ENCODE measurements around the gene THEMIS. TPM values are rescaled to one million over a fixed set of nuclear protein-coding genes. Genes with fewer than 3 reads are reported as not detected.
"Not testable (repeated sequence)": the region's sequence is repeated elsewhere in the genome, so short reads cannot be mapped to it uniquely, and the experiment has no call there.

Gene THEMIS
- total RNA-seq, 1 donor from 2014 or later = 0.37 TPM

DNA sequence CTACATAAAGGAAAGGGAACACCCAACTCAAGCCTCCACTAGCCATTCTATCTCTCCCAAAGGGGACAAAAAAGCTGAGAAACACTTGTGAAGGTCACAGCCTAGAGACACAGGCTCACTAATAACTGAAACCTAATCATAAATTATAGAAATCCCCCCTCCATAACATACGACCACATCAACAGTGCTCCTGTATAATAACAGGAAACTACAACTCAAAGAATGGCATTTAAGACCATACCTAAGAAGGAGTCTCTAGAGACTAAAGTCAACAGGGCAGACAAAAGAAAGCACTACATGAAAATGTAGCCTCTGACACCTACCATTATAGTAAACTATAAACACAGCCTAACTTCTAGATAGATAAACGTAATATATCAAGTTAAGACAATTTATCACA lies 82.7 kb downstream of the THEMIS start:
- no peak for ATAC-seq
- no peak for DNase-seq
- intact Hi-C loops (cut with micrococcal nuclease) = no loop called here

DNA sequence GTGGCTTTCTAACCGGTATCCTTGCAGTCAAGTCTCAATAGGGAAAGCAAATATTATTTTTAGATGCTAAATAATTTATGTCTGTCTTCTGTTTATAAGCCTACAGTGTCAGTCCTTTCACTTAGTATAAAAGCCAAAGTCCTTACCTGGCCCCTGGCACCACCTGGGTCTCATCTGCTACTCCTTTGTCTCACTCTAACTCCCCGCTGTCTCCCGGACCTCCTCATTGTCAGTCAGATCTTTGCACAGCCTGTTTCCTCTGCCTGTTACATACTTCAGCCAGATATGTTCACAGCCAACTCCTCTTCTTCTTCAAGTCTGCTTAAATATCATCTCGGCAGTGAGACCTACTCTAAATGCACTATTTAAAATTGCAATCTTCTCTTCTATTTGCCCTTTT lies 84.2 kb downstream of the THEMIS start:
- ATAC-seq (no peak), DNase-seq (no peak)
- intact Hi-C loops (cut with micrococcal nuclease) = no loop called here

DNA sequence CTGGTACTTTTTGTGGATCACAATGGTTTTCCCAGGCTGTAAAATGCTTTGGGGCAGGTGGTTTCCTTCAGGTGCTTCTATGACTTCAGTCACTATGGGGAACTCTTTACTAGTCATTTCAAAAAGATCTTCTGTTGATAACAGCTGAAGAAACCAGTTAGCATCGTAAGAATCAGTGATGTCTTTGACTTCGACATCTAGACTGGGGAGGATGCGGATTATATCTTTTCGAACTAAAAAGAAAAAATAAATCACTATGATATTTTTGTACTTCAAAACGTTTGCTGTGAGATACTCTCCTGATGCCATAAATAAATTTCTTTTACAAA lies 87.2 kb downstream of the THEMIS start:
- intact Hi-C loops (cut with micrococcal nuclease) = no loop called here
- DNase-seq = no peak
- ATAC-seq = no peak

DNA sequence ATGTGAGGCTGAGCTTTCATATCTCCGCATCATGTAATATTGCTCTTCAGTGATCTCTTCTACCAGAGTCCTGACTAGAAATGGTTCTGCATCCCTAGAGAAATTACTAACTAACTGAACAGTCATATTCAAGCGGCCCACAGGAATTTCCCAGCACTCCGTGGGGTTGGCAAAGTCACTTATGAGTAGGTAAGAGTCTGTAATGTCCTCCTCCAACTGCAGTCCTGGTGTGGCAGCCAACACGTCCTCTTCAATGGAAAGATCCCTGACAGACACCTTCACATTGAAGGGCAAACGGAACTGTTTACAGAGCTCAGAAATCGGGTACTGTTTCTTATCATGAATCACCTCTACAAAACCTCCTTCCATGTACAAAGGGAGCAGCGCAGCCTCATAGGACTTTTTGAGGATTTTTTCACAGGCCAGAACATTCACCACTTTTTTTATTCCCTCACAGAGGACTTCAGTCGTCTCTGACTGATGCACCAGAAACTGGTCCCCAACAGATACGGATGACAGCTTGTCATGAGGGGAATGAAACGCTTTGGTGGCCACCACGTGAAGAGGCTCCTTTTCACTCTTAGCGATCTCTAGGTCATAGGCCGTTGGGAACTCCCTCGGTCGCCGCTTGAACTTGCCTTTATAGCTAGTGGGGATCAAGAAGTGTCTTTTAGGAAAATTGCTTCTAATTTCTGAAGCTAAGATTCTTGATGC lies 87.7 kb downstream of the THEMIS start:
- intact Hi-C loops (cut with micrococcal nuclease) = no loop called here
- ATAC-seq = no peak
- DNase-seq = no peak

DNA sequence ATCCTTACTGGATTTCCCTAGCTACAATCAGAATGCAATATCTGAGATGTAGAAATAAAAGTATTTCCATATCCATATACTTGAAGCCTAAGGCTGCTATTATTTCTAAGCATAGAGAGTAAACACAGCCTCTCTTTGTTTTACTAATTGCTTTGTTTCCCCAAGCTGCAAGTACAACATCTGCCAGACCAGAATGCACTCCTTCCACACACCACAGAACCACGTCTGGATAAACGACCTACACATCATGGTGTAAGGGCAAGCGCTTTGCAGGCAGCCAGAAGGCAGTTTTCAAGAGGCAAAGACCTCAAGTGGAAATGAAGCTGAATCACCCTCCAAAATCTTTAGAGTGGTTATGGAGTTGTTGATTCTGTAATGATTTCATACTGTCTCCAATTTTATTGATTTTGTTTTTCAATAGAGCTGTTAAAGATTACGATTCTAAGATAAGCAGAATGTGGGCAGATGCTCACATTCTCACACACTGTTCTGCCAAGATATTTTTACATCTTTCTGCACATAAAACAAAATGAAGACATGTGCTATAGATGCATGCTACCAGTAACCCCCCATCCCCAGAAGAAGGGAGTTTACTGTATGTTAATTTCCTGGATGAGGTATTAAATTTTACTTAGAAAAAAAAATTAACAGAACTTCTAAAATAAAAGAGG lies 88.8 kb downstream of the THEMIS start:
- intact Hi-C loops (cut with micrococcal nuclease) = no loop called here
- DNase-seq (no peak), ATAC-seq (no peak)

DNA sequence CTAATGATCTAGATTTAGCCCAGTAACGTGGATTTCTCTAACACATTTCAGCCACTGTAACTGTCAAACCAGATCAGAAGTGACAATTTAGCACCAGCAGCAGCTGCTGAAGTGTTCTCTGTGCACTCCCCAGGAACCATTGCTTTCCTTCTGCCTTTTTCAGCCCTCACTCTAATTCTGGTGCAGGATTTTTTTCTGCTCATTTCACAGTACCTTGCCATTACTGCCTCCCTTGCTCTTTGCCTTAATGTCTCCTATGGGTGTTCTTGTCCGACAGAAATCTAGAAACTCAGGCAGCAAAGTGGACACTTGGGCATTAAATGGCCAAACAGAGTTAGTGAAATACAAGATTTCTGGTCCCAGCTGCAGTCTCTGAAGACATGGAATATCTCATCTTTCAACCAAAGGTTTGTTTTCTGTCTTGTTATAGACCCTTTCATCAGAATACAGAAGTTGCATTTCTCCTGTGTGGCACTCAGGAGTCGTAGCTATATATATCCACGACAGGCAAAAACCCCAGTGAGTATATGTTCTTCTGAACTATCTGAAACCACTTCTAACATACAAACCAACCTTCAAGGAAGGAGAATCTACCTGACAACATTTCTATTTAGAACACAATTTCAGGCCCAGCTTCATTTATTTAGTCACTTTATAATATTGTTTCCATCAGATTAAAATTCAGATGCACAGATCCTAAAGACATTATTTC lies 92.9 kb downstream of the THEMIS start:
- ATAC-seq = no peak
- intact Hi-C loops (cut with micrococcal nuclease) = no loop called here
- DNase-seq = no peak

DNA sequence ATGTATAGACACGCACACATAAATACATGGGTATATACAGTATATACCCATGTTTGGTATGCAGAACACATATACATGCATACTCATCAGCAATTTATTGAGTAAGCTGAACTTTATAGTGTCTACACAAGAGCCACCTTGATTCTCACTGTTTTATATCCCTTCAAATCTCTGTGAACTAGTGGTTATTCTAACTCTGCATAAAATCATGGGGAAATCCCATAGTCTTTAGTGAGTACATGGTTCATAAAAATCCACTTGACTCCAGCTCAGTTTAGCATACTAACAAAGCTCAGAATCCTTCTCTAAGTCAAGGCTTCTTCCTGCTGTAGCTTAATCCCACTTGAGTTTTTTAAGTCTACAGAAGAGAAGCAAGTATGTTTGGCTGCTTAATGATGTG lies 104.1 kb downstream of the THEMIS start:
- intact Hi-C loops (cut with micrococcal nuclease) = no loop called here
- no peak for ATAC-seq

DNA sequence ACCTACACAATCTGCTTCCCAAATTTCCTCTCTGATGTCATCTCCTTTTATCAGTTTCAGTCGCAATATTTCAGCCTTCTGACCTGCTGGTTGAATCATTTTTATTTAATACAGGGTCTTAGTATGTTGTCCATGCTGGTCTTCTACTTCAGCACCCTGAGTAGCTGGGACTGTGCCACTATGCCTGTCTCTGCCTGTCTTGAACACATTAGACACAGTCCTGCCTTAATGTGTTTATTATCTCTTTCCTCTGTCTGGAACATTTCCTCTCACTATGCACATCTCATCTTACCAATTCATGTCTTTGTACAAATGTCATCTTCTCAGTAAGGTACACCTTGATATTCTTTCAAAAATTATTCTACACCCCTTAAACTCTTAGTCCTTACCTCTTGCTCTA lies 106.5 kb downstream of the THEMIS start:
- ATAC-seq = no peak
- intact Hi-C loops (cut with micrococcal nuclease) = no loop called here
- DNase-seq = no peak

More for the DNA sequence above, 104.1 kb downstream of the THEMIS start:
- no peak for DNase-seq

DNA sequence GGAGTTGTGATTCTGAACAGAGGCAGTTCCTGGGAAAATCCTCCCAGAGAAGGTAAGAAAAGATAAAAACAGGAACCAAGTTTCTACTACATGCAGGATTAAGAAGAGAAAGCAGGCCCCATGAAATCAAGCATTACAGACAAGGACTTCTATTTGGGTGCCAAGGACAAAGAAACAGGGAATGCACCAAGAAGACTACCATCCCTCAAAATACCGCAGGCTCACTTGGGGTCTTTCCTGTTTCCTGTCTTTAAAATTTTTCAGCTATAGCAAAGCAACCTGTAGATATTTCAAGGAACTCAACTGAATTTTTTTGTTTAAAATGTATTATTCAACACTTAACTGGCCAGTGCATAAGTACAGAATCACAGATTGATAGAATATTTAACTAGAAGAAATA lies 107.5 kb downstream of the THEMIS start:
- ATAC-seq (no peak), DNase-seq (no peak)
- intact Hi-C loops (cut with micrococcal nuclease) = no loop called here

DNA sequence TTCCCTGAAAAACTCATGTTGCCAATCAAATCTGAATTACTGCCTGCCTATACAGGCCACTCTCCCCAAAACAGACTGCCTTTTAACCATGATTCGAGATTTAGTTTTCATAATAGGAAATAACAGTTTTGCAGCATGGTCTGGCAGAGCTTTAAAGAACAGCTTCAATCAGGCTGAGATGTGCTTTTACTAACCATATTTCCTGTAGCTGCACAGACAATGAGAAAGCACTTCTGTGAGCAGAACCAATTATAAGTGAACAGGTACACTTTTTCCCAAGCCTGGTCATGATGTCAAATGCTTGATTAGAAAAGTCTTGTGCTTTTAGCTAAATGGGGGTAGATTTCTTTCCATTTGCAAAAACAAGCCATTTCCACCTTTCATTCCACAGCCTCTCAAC lies 108.2 kb downstream of the THEMIS start:
- intact Hi-C loops (cut with micrococcal nuclease) = no loop called here
- DNase-seq (no peak), ATAC-seq (no peak)

DNA sequence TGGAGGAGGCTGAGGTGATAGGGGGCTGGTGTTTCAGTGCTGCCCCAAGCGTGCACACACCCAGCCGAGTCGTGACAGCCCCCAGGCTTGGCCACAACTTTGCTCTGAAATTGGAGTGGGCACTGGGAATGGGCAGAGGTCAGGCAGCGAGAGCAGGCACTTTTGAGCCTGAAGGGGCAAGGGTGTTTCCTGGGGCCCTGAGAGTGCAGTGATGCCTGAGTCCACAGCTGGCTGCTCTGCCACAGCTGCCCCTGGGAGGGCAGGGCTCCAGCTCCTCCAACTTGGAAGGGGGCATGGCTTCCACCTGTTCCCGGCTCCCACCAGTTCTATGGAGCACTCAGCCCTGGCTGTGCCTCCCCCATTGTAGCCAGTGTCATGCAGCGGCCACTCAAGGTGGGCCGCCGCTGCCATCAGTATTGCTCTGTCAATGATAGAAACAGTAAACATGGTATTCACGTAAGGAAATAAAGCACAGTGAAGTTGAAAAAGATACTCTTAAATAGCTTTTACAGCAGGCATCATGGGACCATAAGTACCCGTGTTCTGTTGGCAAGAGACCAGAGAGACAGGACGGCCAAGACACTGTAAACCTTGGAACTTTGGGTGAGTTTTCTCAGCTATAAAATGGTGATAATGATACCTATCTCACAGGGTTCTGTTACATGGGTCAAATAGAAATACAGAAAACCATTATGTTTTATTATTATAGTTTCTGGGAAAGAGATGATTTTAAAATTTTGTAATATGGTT lies 108.9 kb downstream of the THEMIS start:
- intact Hi-C loops (cut with micrococcal nuclease) = no loop called here

DNA sequence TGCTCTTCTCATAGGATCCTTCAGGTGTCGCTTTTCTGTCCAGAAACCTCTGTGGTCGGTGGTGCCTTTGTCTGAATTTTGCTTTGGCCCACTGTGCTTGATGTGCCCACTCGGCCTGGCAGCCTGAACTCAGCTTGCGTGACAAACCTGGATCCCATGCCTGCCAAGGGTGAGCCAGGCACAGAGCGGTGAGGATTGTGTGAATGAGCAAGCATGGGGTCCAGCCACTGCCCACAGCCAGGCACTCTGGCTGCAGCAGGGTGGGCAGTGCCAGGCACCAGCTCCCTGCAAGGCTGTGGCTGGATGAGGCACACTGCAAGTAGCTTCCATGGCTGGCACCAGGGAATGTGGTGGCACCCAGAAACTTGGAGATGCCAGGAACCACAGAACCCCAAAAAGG lies 110.3 kb downstream of the THEMIS start:
- DNase-seq = no peak
- no peak for ATAC-seq
- intact Hi-C loops (cut with micrococcal nuclease) = no loop called here

More for the DNA sequence above, 108.9 kb downstream of the THEMIS start:
- no peak for DNase-seq
- ATAC-seq = no peak

DNA sequence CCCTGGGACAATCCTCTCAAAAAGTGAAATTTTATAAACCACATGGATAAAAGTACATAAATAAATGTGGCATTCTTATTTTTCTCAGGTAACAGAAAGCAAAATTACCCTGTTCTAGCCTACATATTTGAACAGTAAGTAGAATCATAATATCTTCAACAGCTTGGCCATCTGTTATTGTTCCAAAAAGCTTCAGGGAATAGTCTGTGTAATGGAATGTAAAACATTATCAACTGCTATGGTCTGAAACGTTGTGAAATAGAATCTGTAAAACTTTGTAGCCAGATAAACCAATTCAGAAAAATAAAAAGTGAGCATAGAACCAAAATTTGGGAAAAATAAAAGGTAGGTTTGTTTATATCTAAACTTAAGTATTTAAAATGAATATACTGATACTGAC lies 114.7 kb downstream of the THEMIS start:
- intact Hi-C loops (cut with micrococcal nuclease) = no loop called here
- no peak for ATAC-seq
- no peak for DNase-seq

DNA sequence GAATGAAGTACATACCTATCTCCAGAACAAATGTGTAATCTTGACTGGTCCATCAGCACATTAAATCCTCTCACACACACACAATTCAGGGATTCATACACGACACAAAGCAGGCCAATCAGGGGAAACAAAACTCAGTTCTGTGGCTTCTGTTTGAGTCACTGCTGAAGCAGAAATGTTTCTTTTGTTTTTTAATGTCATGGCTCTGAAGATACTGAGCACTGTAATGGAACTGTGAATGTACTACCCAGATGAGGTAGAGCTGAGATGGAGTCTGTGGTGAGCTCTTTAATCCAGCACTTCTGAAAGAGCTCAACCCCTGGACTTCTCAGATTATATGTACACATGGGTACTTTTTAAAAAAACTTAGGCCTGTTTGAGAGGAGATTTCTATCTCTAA lies 116.4 kb downstream of the THEMIS start:
- no peak for ATAC-seq
- intact Hi-C loops (cut with micrococcal nuclease) = no loop called here
- DNase-seq = no peak

DNA sequence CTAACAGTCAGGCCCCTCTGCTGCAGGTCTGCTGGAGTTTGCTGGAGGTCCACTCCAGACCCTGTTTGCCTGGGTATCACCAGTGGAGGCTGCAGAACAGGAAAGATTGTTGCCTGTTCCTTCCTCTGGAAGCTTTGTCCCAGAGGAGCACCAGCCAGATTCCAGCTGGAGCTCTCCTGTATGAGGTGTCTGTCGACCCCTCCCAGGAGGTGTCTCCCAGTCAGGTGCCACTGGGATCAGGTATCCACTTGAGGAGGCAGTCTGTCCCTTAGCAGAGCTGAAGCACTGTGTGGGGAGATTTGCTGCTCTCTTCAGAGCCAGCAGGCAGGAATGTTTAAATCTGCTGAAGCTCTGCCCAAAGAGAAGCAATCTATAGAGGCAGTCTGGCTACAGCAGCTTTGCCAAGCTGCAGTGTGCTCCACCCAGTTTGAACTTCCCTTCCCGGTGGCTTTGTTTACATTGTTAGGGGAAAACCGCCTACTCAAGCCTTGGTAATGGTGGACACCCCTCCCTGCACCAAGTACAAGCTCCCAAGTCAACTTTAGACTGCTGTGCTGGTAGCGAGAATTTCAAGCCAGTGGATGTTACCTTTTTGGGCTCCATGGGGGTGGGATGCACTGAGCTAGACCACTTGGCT lies 119.1 kb downstream of the THEMIS start:
- DNase-seq; intact Hi-C loops (cut with micrococcal nuclease); ATAC-seq: not testable (repeated sequence)

DNA sequence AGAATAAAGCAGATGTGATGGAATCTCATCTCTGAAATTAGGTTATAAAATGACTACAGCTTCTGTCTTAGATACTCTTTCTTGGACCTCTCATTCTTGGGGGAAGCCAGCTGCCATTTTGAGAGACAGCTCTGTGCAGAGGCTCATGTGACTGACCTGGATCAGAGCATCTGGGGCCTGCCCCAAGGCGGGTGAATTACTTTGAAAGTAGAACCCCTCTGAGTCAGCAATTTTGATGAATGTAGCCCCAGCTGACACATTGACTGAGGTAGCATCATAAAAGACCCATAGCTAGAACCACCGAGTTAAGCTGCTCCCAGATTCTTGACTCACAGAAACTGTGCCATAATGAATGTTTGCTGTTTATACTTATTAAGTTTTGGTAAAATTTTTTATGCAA lies 124.5 kb downstream of the THEMIS start:
- DNase-seq (no peak), ATAC-seq (no peak)
- intact Hi-C loops (cut with micrococcal nuclease) = no loop called here

DNA sequence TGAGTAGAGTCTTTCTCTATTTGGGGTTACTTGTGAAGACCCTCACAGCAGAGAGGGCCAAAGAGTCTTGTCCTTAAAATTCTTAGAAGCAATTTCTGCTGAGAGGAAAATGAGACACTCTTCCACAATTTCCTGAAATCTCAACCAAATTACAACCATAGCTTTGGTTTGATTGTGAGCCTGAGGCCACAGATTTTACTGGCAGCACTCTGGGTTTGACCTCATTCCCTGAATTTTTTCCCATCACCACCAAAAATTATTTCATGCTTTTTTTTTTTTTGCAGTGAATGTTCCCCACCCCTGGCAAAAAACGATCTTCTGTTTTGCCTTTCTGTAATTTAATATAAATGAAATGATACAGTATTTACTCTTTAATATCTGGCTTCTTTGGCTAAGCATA lies 125.5 kb downstream of the THEMIS start:
- intact Hi-C loops (cut with micrococcal nuclease) = no loop called here
- no peak for ATAC-seq

DNA sequence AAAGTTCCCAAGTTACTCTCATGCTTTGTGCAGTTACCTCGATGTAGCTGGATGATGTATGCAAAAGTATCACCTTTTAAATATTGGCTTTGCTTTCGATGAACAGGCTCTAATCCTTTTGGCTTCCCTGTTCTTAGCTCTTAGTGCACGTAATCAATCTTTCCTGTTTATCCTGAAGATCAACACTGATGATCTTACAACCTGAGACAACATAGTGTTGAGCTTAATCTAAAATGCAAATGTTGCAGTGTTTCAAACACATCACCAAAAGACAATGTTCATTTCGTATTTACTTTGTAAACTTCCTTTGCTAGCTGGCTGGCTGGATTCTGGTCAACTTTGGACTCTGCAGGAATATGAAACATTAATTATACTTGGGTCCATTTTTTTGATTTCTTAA lies 132.1 kb downstream of the THEMIS start:
- intact Hi-C loops (cut with micrococcal nuclease) = no loop called here
- ATAC-seq = no peak
- DNase-seq = no peak

More for the DNA sequence above, 125.5 kb downstream of the THEMIS start:
- no peak for DNase-seq

DNA sequence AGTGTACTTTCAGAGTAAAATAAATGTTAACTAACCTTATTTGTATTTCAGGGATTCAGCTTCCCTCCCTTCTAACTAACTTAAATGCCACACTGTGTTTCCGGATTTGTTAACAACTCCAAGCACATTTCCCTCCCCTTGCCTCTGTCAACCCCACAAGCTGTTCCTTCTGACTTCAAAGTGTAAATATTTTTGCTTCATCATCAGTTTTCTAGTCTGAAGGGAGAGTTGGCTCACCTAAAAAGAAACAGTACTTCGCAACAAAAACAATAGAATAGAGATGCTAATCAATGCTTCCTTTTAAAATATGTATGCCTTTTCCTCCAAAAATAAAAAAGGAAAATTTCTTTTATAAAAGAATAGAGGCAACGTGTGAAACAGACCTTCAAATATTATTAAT lies 132.6 kb downstream of the THEMIS start:
- intact Hi-C loops (cut with micrococcal nuclease) = no loop called here
- ATAC-seq (no peak), DNase-seq (no peak)

DNA sequence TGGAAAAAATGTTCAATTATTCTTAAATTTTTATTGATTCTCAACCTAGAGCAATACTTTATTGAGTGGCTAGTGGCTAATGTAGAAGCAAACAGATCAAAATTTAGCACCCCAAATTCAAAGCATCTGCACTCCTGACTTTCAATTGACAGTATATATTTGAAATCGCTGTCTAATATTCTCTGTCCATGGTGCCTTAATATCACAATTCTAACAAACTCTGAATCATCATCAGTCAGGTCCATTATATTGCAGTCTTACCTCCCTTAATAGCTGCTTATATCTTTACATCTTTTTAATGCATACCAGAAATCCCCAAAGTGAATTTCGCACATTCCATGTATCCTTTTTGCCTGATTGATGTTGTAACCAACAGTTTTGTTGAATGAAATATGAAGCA lies 134.9 kb downstream of the THEMIS start:
- DNase-seq (no peak), ATAC-seq (no peak)
- intact Hi-C loops (cut with micrococcal nuclease) = no loop called here

All from left ventricle myocardium superior (tissue), 1 donor.